Activated T-cell treated with anti-CD3 and anti-CD28 coated beads for 1 hour (primary cell): Measurements from ENCODE around the gene SOX8.
"Not testable (repeated sequence)": the region's sequence is repeated elsewhere in the genome, so short reads cannot be mapped to it uniquely, and the experiment has no call there.

Source experiments
- DNase-seq: peaks from one replicate; pipeline ENCODE4 v3.0.0-alpha.2; 2020; ENCODE audit warnings: low read depth

Gene SOX8

DNA sequence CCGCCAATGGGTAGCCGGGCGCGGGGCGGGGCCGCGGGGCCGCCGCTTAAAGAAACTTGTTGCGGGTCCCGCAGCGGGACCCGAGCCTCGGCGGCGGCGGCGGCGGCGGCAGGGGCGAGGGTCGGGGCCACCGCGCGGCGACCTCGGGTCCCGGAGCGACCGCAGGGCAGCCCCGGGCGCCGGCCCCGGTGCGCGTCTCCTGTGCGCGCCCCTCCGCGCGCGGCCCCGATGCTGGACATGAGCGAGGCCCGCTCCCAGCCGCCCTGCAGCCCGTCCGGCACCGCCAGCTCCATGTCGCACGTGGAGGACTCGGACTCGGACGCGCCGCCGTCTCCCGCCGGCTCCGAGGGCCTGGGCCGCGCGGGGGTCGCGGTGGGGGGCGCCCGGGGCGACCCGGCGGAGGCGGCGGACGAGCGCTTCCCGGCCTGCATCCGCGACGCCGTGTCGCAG, at the start of gene SOX8:
Gene SOX8, plus strand, starts transcription at position 76 of the 450 bp plus-strand sequence. Its CDS starts 153 bp downstream, at position 229.
- no peak for DNase-seq

DNA sequence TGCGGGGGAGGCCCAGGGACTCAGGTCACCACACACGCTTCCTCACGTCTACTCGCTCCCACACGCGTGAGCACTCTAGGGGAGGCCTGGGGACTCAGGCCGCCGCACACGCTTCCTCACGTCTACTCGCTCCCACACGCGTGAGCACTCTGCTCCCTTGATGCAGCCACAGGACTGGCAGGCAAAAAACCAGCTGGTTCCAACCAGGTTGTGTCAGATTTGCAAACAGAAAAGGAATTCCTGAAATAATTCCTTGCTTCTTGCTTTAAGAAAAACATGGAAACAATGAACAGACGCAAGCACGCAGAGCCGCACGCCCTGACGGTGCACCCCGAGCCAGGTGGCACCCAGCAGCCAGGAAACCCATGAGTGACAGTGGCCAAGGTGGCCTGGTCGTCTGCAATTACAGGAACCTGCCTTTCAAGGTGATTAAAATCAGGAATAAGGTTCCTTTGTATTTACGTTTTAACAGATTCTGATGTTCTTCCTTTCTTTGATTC, 48.7 kb upstream of the SOX8 start:
- DNase-seq: no peak

DNA sequence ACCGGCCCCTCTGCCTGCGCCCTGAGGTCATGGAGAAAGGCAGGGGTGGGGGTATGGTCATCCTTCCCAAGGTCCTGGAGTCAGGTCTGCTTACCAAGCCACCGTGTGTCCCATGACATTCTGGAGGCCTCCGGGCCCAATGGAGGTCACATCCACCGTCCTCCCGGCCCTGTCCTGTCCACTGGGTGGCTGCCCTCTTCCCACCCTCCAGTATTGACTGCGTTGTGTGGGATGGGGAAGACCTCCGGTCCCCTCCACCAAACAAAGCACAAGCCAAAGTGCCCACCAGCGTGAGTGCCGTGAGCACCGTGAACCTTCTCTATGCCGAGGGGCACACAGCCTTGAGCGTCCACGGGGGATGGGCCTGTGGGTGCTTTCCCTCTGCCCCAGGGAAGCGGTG, 48.0 kb upstream of the SOX8 start:
- DNase-seq: no peak

DNA sequence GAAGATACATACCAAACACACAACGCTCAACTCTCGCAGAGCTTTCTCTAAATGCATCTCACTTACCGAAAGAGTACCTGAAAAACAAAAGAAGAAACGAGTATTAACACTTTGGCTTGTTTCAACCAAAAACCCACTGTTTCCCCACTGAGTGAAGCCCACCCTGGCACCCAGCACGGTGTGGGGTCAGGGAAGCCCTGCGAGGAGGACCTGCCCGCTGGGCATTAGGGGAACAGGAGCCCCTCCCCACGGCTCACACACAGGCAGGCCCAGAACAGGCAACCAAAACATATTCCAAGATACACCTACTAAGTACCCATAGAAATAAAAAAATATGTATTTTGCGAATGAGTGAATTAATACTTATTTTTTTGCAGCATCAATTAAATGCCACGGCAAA, 47.4 kb upstream of the SOX8 start:
- no peak for DNase-seq

DNA sequence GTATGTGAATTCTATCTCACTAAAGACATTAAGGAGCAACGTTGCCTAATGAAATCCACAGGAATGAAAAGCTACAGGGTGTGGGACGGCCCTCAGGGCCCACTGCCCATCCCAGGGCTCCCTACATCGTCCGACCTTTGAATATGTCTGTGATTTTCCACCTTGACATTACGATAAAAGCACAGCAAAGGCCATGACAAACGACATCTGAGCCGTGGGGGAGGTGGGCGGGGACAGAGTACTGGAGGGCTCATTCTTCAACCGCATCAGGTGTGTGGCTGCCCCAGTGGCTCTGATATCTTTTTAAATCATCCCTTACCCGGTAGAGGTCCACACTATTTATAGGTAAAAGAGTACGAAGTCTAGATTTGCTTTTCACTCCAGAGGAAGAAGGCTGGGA, 45.9 kb upstream of the SOX8 start:
- no peak for DNase-seq

DNA sequence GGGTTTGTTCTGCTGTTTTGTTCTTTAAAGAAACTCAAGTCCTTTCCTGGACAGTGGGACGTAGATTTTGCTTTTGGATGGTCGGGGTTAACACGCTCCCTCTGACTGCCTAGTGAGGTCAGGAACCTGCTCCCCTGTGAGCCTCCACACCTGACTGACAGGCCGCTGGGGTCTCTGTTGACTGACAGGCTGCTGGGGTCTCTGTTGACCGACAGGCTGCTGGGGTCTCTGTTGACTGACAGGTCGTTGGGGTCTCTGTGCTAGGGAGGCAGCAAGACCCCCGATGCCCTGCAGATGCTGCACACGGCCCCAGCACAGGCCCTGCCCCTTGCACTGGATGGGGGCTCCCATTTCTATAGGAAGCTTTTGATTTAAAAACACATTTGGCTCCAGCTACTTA, 44.3 kb upstream of the SOX8 start:
- DNase-seq: no peak

DNA sequence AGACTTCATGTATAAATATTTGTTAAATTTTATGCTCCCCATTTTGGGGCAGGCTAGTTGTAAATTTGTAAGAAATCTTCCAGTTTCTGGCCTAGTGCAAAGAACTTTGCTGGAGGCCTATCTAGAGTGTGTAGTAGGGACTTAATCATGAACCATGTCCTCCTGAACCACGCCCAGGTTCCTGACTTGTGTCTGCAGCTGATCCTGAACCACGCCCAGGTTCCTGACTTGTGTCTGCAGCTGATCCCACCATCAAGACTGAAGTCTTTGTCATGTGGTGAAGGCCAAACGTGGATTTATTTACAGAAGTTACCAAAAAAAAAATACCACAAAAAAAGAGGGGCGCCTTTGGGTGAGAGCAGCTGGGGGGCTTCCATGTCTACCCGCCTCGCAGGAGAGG, 43.8 kb upstream of the SOX8 start:
- no peak for DNase-seq

DNA sequence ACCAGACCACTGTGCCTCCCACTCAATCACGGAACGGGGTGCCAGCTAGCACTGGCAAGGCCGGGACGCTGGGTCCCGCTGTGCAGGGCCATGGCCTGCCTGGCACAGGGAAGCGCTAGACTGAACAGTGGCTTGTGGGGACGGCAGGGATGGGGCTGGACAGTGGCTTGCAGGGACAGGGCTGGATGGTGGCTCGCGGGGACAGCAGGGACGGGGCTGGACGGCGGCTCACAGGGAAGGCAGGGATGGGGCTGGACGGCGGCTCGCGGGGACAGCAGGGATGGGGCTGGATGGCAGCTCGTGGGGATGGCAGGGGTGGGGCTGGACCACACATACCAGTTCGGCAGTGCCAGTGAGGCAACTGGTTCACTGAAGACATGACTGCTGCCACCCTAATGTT, 43.4 kb upstream of the SOX8 start:
- DNase-seq: no peak

DNA sequence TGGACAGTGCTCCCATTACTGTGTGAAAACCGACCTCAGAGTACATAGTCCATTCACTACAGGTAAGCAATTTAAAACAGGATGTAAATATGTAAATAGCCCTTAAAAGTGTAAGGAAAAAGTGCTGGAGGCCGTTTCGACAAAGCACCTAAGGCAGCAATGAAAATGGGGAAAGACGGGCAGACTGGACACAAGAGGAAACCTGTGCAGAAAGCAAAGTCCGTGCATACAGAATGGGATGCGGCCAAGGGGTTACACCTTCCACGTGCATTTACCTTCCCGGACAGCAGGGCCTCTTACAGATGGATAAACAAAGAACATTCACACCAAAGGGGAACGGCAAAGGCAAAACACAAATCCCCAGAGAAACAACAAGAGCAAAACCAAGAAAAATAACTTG, 42.8 kb upstream of the SOX8 start:
- DNase-seq: no peak

DNA sequence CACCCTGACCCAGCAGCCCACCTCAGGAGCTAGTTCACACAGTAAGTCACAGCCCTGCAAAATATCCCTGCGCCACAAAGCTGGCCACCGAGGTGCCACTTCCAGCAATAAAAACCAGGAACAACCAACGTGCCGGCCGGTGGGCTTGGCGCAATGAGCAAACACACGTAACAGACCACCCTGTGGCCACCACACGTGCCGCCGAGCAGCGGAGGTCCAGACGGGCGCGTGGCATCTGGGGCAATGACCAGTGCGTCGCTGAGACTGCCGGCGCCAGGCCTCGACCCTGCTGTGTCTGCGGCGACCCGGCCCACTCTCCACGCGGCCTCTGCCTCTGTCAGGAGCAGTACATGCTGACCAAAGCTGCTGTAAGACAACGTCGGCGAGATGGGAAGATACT, 42.3 kb upstream of the SOX8 start:
- no peak for DNase-seq

DNA sequence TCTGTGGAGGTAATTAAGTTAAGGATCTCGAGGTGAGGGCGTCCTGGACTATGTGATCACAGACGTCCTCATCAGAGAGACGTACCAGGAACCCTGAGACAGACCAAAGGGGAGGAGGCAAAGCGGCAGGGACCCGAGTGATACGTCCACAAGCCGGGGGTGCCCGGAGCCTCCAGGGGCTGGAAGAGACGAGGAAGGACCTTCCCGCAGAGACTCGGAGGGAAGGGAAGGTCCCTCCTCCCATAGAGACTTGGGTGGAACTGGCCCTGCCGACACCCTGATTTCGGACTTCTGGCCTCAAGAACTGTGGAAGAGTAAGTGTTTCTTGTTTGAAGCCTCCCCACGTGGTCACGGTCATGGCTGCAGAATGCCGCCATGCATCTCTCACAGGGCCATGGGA, 41.6 kb upstream of the SOX8 start:
- no peak for DNase-seq

DNA sequence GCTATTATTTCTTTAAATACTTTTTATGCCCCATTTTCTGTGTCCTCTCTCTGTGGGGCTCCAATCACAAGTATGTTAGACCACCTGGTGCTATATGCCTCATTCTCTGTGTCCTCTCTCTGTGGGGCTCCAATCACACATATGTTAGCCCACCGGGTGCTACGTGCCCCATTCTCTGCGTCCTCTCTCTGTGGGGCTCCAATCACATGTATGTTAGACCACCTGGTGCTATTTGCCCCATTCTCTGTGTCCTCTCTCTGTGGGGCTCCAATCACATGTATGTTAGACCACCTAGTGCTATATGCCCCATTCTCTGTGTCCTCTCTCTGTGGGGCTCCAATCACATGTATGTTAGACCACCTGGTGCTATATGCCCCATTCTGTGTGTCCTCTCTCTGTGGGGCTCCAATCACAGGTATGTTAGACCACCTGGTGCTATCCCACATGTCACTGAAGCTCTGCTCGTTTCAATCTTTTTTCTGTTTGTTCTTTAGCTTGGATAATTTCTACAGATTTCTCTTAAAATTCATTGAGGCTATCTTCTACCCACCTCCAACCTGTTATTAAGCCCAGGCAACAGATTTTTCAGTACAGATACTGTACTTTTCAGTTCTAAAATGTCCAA, 39.0 kb upstream of the SOX8 start:
- no peak for DNase-seq

DNA sequence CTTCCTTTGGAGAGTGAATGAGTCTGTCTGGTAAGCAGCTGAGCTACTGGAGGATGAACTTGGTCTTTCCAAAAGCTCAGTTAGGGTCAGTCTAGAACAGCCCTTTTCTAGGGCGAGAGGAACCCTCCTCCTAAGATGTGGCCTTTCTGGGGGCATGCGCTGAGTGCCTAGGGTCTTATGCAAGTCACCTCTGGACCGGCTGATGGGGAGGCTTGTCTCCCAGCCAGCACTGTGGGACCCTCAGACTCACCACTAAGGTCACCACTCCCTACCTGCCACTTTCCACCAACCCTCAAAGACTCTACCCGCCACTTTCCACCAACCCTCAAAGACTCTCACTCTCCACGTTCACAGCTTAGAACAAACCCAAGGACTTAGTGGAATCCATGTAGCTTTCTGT, 37.6 kb upstream of the SOX8 start:
- DNase-seq: no peak

DNA sequence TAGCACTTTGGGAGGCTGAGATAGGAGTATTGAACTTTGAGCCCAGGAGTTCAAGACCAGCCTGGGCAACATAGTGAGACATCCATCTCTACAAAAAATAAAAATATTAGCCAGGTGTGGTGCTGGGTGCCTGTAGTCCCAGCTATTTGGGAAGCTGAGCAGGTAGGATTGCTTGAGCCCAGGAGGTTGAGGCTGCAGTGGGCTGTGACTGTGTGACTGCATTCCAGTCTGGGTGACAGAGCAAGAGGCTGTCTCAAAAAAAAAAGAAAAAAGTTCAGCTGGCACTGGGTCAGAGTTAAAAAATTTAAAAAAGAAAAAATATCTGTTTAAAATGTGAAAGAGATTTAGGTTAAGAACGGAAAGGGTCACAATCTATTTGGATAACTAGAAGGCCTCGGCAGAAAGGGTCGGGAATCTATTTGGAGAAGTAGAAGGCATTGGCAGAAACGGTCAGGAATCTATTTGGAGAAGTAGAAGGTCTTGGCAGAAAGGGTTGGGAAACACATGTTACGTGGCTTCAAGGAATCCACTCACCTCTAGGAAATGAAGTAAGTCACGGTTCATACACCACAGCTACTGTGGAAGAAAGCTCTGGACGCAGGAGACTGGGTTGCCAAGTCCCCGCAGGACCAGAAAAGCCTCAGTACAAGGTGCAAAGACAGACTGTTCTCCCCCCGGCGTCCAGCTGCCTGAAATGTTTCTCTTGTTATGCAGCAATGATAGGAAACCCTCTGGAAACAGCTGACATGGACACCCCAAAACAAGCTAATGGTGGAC, 36.1 kb upstream of the SOX8 start:
- no peak for DNase-seq

DNA sequence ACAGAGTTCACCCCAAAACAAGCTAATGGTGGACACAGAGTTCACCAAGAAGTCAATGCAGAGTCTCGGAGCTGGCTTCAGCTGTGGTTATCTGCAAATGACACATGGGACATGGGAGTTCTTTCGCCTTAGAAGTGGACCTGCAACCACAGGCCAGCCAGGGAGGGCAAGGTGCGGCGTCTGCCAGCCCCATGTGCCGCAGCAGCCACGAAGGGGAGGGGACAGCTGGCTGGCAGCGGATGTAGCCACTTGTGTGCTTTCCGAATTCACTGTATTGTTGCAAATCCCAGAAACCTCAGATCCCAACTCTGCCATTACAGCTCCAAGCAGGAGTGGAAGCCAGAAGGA, 35.5 kb upstream of the SOX8 start:
- no peak for DNase-seq

DNA sequence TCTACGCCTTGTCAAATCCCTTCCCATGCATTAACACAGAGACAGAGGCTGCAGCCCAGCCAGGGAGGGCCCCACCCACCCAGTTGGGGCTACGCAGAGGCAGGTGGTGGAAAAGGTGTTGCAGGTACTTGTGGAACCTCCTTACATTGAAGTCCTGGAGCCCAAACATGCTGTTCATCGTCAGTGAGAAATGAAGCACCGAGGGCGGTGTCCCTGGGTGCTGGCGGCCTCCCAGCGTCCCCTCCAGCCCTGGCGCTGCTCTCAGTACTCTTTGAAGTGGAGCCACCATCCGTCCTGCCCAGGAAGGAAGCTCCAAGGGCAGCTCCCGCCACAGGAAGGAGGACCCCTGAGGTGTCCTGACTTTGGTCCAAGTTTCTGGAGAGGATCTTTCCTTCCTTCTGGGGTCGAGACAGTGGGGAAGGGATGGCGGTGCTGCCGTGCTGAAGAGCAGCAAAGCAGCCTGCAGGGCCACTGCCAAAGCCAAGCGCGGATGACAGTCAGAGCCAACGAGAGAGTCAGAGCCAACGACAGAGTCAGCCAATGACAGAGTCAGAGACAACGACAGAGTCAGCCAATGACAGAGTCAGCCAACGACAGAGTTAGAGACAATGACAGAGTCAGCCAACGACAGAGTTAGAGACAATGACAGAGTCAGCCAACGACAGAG, 34.2 kb upstream of the SOX8 start:
- DNase-seq: no peak

DNA sequence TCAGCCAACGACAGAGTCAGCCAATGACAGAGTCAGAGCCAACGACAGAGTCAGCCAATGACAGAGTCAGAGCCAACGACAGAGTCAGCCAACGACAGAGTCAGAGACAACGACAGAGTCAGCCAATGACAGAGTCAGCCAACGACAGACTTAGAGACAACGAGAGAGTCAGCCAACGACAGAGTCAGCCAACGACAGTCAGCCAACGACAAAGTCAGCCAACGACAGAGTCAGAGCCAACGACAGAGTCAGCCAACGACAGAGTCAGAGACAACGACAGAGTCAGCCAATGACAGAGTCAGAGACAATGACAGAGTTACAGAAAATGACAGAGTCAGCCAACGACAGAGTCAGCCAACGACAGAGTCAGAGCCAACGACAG, 33.7 kb upstream of the SOX8 start:
- DNase-seq: not testable (repeated sequence)

DNA sequence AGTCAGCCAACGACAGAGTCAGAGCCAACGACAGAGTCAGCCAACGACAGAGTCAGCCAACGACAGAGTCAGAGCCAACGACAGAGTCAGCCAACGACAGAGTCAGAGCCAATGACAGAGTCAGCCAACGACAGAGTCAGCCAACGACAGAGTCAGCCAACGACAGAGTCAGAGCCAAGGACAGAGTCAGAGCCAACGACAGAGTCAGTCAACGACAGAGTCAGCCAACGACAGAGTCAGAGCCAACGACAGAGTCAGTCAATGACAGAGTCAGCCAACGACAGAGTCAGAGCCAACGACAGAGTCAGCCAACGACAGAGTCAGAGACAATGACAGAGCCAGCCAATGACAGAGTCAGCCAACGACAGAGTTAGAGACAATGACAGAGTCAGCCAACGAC, 32.8 kb upstream of the SOX8 start:
- DNase-seq: not testable (repeated sequence)

DNA sequence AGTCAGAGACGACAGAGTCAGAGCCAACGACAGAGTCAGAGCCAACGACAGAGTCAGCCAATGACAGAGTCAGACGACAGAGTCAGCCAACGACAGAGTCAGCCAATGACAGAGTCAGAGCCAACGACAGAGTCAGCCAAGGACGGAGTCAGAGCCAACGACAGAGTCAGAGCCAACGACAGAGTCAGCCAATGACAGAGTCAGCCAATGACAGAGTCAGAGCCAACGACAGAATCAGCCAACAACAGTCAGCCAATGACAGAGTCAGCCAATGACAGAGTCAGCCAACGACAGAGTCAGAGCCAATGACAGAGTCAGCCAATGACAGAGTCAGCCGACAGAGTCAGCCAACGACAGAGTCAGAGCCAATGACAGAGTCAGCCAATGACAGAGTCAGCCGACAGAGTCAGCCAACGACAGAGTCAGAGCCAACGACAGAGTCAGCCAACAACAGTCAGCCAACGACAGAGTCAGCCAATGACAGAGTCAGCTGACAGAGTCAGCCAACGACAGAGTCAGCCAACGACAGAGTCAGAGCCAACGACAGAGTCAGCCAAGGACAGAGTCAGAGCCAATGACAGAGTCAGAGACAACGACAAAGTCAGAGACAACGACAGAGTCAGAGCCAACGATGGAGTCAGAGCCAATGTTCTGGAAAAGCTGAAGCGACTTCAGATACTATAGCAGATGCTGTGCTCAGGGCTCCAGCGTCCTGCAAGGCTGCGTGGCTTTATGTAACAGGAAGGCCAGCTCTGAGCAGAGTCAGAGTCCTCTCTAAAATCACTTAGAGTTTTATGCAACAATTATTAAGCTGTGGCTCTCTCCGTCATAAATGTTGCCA, 30.6 kb upstream of the SOX8 start:
- DNase-seq: not testable (repeated sequence)

DNA sequence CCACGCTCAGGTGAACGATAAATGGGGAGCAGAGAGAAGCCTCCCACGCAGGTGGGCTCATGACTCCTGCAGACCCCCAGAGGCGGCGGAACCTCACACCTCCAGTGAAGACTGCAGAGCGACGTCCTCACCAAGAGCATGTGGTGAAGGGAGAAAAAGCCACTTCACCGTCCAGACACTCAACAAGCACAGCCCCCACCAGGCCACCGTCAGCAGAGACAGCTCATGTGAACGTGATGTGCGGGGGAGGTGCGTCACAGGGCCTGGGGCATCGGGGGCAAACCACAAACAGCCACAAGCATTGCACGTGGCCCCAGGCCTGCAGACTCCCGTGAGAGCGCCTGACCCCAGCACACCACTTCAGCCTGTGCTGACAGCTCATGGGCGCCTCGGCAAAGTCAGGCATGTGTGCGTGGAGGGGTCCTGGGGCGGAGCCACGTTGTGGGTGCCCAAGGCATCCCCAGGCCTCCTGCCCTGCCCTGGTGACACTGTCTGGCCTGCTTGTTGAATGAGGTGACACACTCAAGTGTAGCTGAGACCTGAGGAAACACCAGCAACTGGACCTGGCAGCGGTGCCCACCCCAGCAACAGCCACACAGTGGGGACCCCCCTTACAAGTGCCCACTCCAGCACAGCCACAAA, 29.8 kb upstream of the SOX8 start:
- DNase-seq: no peak

DNA sequence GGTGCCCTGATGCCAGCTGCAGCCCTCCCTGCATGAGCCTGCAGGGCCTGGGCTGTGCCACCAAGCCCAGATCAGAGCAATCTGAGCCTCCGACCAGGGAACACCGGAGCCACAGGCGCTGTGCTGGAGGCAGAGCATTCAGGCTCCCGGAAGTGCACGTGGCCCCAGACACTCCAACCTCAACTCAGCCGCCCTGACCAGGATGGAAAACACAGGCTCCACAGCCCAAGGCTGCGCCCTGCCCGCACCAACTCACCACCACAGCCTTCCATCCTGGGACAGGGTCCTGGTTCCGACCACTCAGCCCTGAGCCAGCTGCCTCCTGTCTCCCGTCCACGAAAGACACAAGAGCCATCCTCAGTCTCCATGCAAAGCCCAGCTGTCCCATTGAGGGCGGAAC, 29.2 kb upstream of the SOX8 start:
- DNase-seq: no peak

DNA sequence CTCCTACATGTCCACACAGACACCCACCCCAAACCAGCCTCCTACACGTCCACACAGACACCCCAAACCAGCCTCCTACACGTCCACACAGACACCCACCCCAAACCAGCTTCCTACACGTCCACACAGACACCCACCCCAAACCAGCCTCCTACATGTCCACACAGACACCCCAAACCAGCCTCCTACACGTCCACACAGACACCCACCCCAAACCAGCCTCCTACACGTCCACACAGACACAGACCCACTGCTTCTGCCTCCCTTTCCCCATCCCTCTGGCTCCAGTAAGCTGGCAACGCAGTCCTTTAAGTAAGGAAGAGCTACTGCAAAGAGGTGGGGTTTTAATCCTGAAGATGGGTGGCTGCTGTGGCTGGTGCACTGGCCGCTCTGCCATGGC, 27.8 kb upstream of the SOX8 start:
- DNase-seq: not testable (repeated sequence)
